ENCODE measurements around the gene TROAP.

TROAP gene

DNA sequence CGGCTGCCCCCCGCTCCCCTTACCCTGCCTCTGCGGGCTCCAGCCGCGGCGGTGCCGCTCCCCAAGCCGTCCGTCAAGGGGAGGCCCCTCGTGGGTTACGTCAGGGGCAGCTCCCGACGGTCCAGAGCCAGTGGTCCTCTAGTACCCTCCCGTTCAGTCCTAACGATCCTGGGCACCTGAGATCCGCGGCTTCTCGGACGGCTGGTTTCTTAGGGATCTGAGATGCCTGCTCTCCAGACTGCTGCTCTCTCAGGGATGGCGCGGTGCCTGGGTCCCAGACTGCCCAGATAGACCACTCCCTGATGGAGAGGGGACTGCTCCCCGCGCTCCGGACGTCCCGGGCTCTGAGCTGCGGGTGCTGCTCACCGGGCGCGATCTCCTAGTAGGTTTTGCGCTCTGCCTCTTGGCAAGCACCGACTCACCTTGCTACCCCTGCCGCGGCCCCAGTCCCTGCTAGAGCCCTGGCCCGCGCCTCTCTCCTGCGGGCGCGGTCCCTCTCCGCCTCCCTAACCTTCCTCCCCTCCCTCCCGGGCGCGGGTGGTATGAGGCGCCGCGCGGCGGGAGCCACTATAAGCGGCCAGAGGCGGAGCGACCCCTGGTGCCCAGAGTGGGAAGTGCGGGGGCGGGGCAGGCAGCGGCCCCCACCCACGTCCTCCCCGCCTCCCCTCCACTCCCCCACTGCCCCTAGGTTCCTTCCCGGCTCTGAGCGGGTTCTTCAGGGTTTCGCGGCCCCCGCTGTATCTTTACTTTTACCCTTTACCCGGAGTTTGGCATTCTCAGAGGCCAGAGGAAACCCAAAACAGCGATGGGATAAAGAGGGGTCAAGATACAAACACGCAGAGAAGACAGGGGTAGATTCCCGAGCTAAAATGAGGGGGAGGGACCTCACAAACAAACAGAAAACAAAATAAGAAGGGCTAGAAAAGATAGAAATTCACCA, 13.9 kb downstream of the TROAP start, which contains the start of gene C1QL4 (continued):
- TF ChIP-seq, protein P1, sequence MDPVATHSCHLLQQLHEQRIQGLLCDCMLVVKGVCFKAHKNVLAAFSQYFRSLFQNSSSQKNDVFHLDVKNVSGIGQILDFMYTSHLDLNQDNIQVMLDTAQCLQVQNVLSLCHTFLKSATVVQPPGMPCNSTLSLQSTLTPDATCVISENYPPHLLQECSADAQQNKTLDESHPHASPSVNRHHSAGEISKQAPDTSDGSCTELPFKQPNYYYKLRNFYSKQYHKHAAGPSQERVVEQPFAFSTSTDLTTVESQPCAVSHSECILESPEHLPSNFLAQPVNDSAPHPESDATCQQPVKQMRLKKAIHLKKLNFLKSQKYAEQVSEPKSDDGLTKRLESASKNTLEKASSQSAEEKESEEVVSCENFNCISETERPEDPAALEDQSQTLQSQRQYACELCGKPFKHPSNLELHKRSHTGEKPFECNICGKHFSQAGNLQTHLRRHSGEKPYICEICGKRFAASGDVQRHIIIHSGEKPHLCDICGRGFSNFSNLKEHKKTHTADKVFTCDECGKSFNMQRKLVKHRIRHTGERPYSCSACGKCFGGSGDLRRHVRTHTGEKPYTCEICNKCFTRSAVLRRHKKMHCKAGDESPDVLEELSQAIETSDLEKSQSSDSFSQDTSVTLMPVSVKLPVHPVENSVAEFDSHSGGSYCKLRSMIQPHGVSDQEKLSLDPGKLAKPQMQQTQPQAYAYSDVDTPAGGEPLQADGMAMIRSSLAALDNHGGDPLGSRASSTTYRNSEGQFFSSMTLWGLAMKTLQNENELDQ (tag by site-specific recombination; IDR thresholded peaks at IDR 0.05; ENCODE audit: low read depth): no peak
- TF ChIP-seq, protein P2, sequence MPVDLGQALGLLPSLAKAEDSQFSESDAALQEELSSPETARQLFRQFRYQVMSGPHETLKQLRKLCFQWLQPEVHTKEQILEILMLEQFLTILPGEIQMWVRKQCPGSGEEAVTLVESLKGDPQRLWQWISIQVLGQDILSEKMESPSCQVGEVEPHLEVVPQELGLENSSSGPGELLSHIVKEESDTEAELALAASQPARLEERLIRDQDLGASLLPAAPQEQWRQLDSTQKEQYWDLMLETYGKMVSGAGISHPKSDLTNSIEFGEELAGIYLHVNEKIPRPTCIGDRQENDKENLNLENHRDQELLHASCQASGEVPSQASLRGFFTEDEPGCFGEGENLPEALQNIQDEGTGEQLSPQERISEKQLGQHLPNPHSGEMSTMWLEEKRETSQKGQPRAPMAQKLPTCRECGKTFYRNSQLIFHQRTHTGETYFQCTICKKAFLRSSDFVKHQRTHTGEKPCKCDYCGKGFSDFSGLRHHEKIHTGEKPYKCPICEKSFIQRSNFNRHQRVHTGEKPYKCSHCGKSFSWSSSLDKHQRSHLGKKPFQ (tag by site-specific recombination; IDR thresholded peaks at IDR 0.05): no peak
- TF ChIP-seq, protein P3, sequence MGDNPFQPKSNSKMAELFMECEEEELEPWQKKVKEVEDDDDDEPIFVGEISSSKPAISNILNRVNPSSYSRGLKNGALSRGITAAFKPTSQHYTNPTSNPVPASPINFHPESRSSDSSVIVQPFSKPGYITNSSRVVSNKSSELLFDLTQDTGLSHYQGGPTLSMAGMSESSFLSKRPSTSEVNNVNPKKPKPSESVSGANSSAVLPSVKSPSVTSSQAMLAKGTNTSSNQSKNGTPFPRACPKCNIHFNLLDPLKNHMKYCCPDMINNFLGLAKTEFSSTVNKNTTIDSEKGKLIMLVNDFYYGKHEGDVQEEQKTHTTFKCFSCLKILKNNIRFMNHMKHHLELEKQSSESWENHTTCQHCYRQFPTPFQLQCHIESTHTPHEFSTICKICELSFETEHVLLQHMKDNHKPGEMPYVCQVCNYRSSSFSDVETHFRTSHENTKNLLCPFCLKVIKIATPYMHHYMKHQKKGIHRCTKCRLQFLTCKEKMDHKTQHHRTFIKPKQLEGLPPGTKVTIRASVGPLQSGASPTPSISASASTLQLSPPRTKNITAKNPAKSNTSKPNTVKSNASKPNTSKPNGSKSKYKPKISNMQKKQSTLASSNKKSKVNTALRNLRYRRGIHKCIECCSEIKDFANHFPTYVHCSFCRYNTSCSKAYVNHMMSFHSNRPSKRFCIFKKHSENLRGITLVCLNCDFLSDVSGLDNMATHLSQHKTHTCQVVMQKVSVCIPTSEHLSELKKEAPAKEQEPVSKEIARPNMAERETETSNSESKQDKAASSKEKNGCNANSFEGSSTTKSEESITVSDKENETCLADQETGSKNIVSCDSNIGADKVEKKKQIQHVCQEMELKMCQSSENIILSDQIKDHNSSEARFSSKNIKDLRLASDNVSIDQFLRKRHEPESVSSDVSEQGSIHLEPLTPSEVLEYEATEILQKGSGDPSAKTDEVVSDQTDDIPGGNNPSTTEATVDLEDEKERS (tag by site-specific recombination; IDR thresholded peaks at IDR 0.05): no peak
- no peak for TF ChIP-seq ZNF37A (tag by site-specific recombination; IDR thresholded peaks at IDR 0.05)
- no peak for TF ChIP-seq ZNF416 (tag by site-specific recombination; IDR thresholded peaks at IDR 0.05)
- TF ChIP-seq ZNF629 (tag by site-specific recombination; IDR thresholded peaks at IDR 0.05): no peak; the same call in 1 of the 2 replicates
- peak; percentile 63 for TF ChIP-seq ZBTB8A (tag by site-specific recombination; IDR thresholded peaks at IDR 0.05)
- 0 out of 2 replicates have a peak, but pooled peaks have one; percentile 43 for TF ChIP-seq ZNF2 (tag by site-specific recombination; IDR thresholded peaks at IDR 0.05)
- no peak for TF ChIP-seq ZBTB7A (tag by site-specific recombination; IDR thresholded peaks at IDR 0.05; ENCODE audit: low read depth)
- TF ChIP-seq, protein P4, sequence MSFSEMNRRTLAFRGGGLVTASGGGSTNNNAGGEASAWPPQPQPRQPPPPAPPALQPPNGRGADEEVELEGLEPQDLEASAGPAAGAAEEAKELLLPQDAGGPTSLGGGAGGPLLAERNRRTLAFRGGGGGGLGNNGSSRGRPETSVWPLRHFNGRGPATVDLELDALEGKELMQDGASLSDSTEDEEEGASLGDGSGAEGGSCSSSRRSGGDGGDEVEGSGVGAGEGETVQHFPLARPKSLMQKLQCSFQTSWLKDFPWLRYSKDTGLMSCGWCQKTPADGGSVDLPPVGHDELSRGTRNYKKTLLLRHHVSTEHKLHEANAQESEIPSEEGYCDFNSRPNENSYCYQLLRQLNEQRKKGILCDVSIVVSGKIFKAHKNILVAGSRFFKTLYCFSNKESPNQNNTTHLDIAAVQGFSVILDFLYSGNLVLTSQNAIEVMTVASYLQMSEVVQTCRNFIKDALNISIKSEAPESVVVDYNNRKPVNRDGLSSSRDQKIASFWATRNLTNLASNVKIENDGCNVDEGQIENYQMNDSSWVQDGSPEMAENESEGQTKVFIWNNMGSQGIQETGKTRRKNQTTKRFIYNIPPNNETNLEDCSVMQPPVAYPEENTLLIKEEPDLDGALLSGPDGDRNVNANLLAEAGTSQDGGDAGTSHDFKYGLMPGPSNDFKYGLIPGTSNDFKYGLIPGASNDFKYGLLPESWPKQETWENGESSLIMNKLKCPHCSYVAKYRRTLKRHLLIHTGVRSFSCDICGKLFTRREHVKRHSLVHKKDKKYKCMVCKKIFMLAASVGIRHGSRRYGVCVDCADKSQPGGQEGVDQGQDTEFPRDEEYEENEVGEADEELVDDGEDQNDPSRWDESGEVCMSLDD (tag by site-specific recombination; IDR thresholded peaks at IDR 0.05): no peak; the same call in 1 of the 2 replicates
- TF ChIP-seq, protein P5, sequence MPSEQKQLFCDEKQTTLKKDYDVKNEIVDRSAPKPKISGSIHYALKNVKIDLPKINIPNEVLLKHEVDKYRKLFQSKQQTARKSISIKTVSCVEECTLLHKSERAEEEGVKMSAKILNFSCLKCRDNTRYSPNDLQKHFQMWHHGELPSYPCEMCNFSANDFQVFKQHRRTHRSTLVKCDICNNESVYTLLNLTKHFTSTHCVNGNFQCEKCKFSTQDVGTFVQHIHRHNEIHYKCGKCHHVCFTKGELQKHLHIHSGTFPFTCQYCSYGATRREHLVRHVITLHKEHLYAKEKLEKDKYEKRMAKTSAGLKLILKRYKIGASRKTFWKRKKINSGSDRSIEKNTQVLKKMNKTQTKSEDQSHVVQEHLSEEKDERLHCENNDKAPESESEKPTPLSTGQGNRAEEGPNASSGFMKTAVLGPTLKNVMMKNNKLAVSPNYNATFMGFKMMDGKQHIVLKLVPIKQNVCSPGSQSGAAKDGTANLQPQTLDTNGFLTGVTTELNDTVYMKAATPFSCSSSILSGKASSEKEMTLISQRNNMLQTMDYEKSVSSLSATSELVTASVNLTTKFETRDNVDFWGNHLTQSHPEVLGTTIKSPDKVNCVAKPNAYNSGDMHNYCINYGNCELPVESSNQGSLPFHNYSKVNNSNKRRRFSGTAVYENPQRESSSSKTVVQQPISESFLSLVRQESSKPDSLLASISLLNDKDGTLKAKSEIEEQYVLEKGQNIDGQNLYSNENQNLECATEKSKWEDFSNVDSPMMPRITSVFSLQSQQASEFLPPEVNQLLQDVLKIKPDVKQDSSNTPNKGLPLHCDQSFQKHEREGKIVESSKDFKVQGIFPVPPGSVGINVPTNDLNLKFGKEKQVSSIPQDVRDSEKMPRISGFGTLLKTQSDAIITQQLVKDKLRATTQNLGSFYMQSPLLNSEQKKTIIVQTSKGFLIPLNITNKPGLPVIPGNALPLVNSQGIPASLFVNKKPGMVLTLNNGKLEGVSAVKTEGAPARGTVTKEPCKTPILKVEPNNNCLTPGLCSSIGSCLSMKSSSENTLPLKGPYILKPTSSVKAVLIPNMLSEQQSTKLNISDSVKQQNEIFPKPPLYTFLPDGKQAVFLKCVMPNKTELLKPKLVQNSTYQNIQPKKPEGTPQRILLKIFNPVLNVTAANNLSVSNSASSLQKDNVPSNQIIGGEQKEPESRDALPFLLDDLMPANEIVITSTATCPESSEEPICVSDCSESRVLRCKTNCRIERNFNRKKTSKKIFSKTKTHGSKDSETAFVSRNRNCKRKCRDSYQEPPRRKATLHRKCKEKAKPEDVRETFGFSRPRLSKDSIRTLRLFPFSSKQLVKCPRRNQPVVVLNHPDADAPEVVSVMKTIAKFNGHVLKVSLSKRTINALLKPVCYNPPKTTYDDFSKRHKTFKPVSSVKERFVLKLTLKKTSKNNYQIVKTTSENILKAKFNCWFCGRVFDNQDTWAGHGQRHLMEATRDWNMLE (tag by site-specific recombination; conservative IDR thresholded peaks at IDR 0.05; ENCODE audit: low read depth): no peak
- TF ChIP-seq ZNF621 (tag by site-specific recombination; IDR thresholded peaks at IDR 0.05): no peak
- TF ChIP-seq, protein P6, sequence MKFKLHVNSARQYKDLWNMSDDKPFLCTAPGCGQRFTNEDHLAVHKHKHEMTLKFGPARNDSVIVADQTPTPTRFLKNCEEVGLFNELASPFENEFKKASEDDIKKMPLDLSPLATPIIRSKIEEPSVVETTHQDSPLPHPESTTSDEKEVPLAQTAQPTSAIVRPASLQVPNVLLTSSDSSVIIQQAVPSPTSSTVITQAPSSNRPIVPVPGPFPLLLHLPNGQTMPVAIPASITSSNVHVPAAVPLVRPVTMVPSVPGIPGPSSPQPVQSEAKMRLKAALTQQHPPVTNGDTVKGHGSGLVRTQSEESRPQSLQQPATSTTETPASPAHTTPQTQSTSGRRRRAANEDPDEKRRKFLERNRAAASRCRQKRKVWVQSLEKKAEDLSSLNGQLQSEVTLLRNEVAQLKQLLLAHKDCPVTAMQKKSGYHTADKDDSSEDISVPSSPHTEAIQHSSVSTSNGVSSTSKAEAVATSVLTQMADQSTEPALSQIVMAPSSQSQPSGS (tag by site-specific recombination; IDR thresholded peaks at IDR 0.05; ENCODE audit: low read depth): no peak
- no peak for TF ChIP-seq REPIN1 (tag by site-specific recombination; IDR thresholded peaks at IDR 0.05; ENCODE audit: low read depth)
- no peak for TF ChIP-seq YY1 (tag by site-specific recombination; IDR thresholded peaks at IDR 0.05)
- TF ChIP-seq, protein P7, sequence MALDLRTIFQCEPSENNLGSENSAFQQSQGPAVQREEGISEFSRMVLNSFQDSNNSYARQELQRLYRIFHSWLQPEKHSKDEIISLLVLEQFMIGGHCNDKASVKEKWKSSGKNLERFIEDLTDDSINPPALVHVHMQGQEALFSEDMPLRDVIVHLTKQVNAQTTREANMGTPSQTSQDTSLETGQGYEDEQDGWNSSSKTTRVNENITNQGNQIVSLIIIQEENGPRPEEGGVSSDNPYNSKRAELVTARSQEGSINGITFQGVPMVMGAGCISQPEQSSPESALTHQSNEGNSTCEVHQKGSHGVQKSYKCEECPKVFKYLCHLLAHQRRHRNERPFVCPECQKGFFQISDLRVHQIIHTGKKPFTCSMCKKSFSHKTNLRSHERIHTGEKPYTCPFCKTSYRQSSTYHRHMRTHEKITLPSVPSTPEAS (tag by site-specific recombination; IDR thresholded peaks at IDR 0.05): no peak
- TF ChIP-seq ZNF785 (tag by site-specific recombination; IDR thresholded peaks at IDR 0.05): no peak
- TF ChIP-seq ZNF677 (tag by site-specific recombination; IDR thresholded peaks at IDR 0.05): no peak
- TF ChIP-seq ZIC2 (tag by site-specific recombination; IDR thresholded peaks at IDR 0.05): peak; percentile 78

Data from HEK293 (cell line).